OCI-LY3 (cell line): ENCODE results near the gene CAMTA1.

ENCODE experiments used
- EZH2phosphoT487 ChIP-seq: fragments of 200-600 bp; shearing (Covaris generic); IDR thresholded peaks from 2 replicates; pipeline ENCODE4 v1.6.1; 2018; ENCODE audit warnings: antibody characterized with exemption, mixed run types, low read depth
- TF ChIP-seq, protein P1 (sequence below): fragments of 200-600, 300-600 bp; sonication (generic); IDR thresholded peaks from 2 replicates; pipeline ENCODE4 v1.5.1; 2014; ENCODE audit warnings: antibody characterized with exemption, low read length, low read depth

DNA sequence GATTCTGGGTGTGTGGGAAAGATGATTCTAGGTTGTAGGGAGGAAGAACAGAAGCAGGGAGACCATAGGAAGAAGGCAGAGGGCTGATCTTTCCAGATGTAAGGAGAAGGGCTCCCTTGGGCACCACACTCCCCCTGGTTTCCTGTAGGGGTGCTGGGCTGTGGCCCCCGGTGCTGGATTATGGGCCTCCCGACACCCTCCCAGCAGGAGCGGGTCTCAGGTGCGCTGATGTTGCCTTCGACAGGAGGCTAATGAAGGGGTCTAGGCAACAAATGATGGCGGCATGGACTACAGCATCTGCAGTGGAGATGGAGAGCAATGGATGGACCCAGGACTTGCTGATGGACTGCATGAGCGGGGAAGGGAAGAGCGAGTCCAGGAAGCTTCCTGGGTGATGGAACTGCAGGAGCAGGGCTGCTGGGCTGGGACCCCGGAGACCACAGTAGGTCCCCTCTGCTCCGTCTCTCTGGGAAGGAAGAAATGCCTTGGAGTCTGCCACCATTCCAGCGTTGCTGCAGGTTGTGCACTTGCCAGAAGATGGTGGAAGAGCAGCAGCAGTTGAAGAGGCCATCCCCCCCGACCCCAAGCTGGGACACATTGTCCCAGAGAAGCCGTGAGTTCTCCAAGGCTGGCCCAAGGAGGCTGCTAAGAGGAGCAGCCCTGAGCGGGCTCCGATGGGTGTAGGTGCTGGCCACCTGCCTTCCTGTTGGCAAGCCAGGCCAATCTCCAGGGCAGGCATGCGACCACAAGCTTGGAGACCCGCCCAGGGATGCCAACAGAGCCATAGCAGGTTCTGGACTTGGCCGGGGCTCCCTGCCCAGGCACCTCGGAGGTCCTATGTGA, 890.4 kb downstream of the CAMTA1 start:
- TF ChIP-seq, protein P1, sequence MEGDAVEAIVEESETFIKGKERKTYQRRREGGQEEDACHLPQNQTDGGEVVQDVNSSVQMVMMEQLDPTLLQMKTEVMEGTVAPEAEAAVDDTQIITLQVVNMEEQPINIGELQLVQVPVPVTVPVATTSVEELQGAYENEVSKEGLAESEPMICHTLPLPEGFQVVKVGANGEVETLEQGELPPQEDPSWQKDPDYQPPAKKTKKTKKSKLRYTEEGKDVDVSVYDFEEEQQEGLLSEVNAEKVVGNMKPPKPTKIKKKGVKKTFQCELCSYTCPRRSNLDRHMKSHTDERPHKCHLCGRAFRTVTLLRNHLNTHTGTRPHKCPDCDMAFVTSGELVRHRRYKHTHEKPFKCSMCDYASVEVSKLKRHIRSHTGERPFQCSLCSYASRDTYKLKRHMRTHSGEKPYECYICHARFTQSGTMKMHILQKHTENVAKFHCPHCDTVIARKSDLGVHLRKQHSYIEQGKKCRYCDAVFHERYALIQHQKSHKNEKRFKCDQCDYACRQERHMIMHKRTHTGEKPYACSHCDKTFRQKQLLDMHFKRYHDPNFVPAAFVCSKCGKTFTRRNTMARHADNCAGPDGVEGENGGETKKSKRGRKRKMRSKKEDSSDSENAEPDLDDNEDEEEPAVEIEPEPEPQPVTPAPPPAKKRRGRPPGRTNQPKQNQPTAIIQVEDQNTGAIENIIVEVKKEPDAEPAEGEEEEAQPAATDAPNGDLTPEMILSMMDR: no peak
- TF ChIP-seq EZH2phosphoT487: no peak
